Aorta (tissue), 5 donors: Measurements from ENCODE around the gene PLLP. TPM values are rescaled to one million over a fixed set of nuclear protein-coding genes. Genes with fewer than 3 reads are reported as not detected.
A peak's percentile ranks its signal among the peaks of the same experiment; 100 is the strongest.
"Not testable (repeated sequence)": the region's sequence is repeated elsewhere in the genome, so short reads cannot be mapped to it uniquely, and the experiment has no call there.

ENCODE experiments used
- ATAC-seq: fragments of 200-7000 bp; cut with Tn5 transposase; one replicate; pipeline ENCODE4 v1.9.1; 2022; ENCODE audit warnings: moderate library complexity; ENCODE audit not compliant: low FRiP score
- DNase-seq, 2 donors: peaks; one replicate each; pipeline ENCODE4 v3.0.0-alpha.2; 2020
- H3K27ac ChIP-seq, 2 donors: one replicate each; pipeline ENCODE4 v1.5.1; 2013; ENCODE audit warnings: low read length in 2 of 2, mild to moderate bottlenecking in 2 of 2, moderate library complexity in 2 of 2, control low read depth in 1 of 2, inconsistent platforms in 1 of 2, low read depth in 1 of 2
- H3K27me3 ChIP-seq, 2 donors: one replicate each; pipeline ENCODE4 v1.6.1; 2013; ENCODE audit warnings: control low read depth in 1 of 2, low read length in 1 of 2, mild to moderate bottlenecking in 1 of 2, moderate library complexity in 1 of 2; ENCODE audit not compliant: insufficient read depth in 2 of 2, control insufficient read depth in 1 of 2
- H3K36me3 ChIP-seq, 2 donors: one replicate each; pipeline ENCODE4 v1.6.1; 2013; ENCODE audit warnings: control low read depth in 1 of 2, low read length in 1 of 2, mild to moderate bottlenecking in 1 of 2; ENCODE audit not compliant: insufficient read depth in 2 of 2, control insufficient read depth in 1 of 2
- H3K4me1 ChIP-seq, 2 donors: one replicate each; pipeline ENCODE4 v1.6.1; 2013; ENCODE audit warnings: low read length in 2 of 2, control low read depth in 1 of 2, mild to moderate bottlenecking in 1 of 2, moderate library complexity in 1 of 2; ENCODE audit not compliant: insufficient read depth in 2 of 2, control insufficient read depth in 1 of 2
- H3K4me3 ChIP-seq, 2 donors: one replicate each; pipeline ENCODE4 v1.5.1; 2013; ENCODE audit warnings: low read length in 2 of 2, control low read depth in 1 of 2, mild to moderate bottlenecking in 1 of 2
- H3K9me3 ChIP-seq: one replicate; pipeline ENCODE4 v1.6.1; 2013; ENCODE audit warnings: mild to moderate bottlenecking, low read length; ENCODE audit not compliant: control insufficient read depth
- WGBS, 2 donors: extraction: QIAGEN DNeasy Blood & Tissue Kit; methylation state at CpG; one replicate each; pipeline ENCODE4 v1.1.7; 2013; 5-methylcytosine and 5-hydroxymethylcytosine counted together
- intact Hi-C, 2 donors: fragments of 100-400 bp; cut with DNase I; formaldehyde crosslinking; loops; one replicate each; pipeline versions ENCODE4 v1.14.2 to v1.15.0; 2022
- polyA plus RNA-seq, 2 donors: library from polyadenylated mRNA; stranded (reverse); fragments of 200-250 nt; gene quantifications; one replicate each; pipeline ENCODE4 v1.2.3, GENCODE V29; 2013
- total RNA-seq, 2 donors: library from RNA; stranded (reverse); fragmentation: NEBNext Ultra II Directional; extraction: Animal tissue kit (Norgen Biotek cat#: 25700); gene quantifications; one replicate each; pipeline ENCODE4 v1.2.1, GENCODE V29; 2021
- donor health status: healthy with polysubstance abuse.
- donor health status: Bipolar disorder and iron deficiency.
- donor health status: DM: no; HTN: no; CAD: no.
- donor health status: DM: no; HTN: no; CAD: no.
- donor health status: DM: yes; HTN: yes; CAD: no.

PLLP gene
- total and polyA plus RNA-seq, 4 donors, result 2.2 to 7.6 (median 2.8) TPM

DNA sequence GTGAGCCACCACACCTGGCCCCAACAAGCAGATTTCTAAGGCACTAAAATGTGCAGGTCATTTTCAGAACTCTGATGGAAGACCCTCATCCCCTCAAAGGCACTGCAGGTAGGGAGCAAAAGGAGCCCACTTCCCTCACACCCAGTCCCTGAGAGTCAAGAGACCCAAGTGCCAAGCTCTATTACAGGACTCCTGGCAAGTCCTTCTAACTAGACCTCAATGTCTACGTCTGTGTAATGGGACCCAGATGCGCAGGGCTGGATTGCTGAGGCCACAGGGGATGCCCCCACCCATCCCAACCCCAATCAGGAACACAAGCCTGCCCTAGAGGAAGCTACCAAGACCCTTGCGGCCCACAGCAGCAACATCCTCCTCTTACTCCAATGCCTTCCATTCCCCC lies 2.7 kb downstream of the PLLP start:
- H3K27me3 ChIP-seq, result no peaks in the 10 kb centered on the region
- no peak overlapping the region for H3K27ac ChIP-seq
- no peaks in the 10 kb centered on the region for H3K36me3 ChIP-seq
- WGBS, 2 donors, result 97% methylated on average over 3 of the region's 3 CpGs
- ATAC-seq (no peak), DNase-seq (peak in 1 of 2 donors; percentile 21)
- no peaks in the 10 kb centered on the region for H3K9me3 ChIP-seq
- intact Hi-C loops, result no loop called here
- no peak overlapping the region for H3K4me3 ChIP-seq
- H3K4me1 ChIP-seq, result no peaks in the 10 kb centered on the region

DNA sequence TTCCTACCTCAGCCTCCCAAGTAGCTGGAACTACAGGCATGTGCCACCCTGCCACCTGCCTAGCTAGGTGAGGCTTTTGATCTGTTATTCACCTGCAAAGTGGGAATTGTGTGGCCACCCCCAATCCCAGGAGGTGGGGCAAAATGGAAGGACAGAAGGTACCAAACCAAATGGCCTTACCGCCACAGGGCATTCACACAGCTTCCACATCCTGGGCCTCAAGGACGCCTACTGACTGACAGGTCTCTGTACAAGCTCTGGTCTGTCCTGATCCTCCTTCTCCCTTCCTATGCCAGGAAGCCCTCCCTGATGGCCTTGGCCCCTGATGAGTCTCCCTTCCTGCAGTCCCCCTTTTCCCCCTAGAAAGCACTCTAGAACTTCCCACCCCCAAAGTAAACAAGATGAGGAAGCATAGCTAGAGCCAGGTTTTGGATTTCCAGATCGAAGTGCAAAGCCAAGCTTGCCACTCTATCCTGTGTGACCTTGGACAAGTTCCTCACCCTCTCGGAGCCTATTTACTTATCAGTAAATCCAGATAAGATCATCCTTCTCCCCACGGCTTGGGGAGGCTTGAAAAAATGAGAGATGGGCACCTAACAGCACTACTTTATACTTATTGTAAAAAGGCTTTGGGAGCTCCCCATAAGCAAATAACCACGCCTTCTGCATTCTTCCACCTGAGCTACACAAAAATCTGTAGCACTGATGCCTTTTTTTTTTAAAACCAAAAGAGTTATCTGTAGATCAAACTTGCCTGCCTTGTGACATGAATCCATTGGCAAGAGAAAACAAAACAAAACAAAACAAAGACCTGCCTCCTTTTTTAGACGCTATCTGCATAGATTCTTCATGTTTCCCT lies 4.5 kb downstream of the PLLP start:
- Histone ChIP-seq H3K9me3 (no peaks in the 10 kb centered on the region), H3K27ac (no peak overlapping the region), H3K36me3 (no peaks in the 10 kb centered on the region), H3K4me3 (no peak overlapping the region), H3K27me3 (no peaks in the 10 kb centered on the region), H3K4me1 (no peaks in the 10 kb centered on the region)
- DNase-seq, result peak in 1 of 2 donors; percentile 32
- WGBS, 2 donors, result 63 to 64% methylated on average over 7 of the region's 7 CpGs
- ATAC-seq, result no peak
- intact Hi-C loops, result no loop called here

DNA sequence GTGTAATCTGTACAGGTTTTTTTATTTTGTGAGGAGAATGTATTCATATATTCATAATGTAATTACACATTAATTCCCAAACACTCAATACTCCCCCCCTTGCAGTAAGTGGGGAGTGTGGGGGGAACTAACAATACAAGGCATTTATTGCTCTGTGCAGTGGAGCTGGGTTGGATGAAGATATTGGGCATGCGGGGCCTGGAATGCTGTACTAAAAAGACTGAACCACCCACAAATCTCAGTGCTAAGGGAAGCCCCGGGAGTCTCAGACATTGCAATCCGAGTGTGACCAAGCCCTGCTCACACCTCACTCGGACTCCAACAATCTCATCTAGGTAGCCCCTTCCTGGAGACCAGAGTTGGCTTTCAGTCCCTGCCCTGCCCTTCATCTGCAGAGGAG lies 6.0 kb downstream of the PLLP start:
- no peak overlapping the region for H3K4me3 ChIP-seq
- H3K27me3 ChIP-seq, result no peaks in the 10 kb centered on the region
- no peaks in the 10 kb centered on the region for H3K4me1 ChIP-seq
- ATAC-seq (no peak), DNase-seq (peak in 1 of 2 donors; percentile 16)
- no peaks in the 10 kb centered on the region for H3K9me3 ChIP-seq
- 69 to 74% methylated on average over 4 of the region's 4 CpGs for WGBS, 2 donors
- no peak overlapping the region for H3K27ac ChIP-seq
- no peaks in the 10 kb centered on the region for H3K36me3 ChIP-seq
- intact Hi-C loops, result no loop called here

DNA sequence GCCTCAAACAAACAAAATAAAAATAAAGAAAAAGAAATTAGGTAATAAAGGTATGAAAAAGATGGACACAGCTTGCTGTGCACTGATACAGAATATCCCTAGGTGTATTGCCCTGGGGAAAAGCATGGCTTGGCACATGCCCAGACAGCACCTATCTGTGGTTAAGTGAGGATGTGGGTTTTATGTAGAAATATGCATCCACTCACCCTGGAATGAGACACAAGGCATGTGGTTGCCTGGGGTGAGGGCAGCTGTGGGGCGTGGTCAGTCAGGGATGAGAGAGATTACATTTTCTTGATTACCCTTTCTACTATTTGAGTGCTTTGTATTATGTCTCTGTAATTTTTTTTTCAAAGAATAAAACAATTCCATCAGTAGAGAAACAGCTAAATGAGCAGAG lies 6.9 kb downstream of the PLLP start:
- no peak for ATAC-seq
- Histone ChIP-seq H3K4me3 (no peak overlapping the region), H3K27ac (no peak overlapping the region), H3K9me3 (no peaks in the 10 kb centered on the region), H3K36me3 (no peaks in the 10 kb centered on the region), H3K4me1 (no peaks in the 10 kb centered on the region), H3K27me3 (no peaks in the 10 kb centered on the region)
- intact Hi-C loops, result no loop called here
- 88 to 92% methylated on average over 1 of the region's 1 CpG for WGBS, 2 donors
- peak in 1 of 2 donors; percentile 36 for DNase-seq

DNA sequence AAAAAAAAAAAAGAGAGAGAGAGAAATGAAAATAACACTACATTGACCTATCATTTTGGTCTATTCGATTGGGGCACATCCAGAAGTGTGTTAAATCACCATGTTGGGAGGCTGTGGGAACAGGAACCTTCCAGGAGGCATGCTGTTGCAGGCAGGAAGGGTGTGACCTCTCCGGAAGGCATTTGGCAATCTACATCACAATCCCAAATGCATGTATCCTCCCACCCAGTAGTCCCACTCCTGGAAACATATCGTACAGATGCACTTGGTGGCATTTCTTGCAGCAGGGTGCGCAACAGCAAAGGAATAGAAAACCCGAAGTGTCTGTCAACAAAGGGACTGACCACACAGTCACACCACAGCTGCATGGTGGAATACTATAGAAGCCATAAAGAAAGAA lies 7.9 kb downstream of the PLLP start:
- Histone ChIP-seq H3K4me3 (no peak overlapping the region), H3K36me3 (no peaks in the 10 kb centered on the region), H3K27ac (no peak overlapping the region), H3K4me1 (no peaks in the 10 kb centered on the region), H3K9me3 (no peaks in the 10 kb centered on the region), H3K27me3 (no peaks in the 10 kb centered on the region)
- ATAC-seq (peak; percentile 22), DNase-seq (peak in 1 of 2 donors; percentile 9)
- WGBS, 2 donors, result 76 to 77% methylated on average over 5 of the region's 5 CpGs
- intact Hi-C loops, result no loop called here

DNA sequence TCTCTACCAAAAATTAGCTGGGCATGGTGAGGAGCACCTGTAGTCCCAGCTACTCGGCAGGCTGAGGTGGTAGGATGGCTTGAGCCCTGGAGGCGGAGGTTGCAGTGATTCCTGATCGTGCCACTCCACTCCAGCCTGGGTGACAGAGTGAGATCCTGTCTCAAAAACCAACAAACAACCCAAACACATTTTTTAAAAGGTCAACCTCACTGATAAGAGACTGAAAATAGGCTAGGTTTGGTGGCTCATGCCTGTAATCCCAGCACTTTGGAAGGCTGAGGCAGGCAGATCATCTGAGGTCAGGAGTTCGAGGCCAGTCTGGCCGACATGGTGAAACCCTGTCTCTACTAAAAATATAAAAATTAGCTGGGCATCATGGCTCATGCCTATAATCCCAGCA lies 8.5 kb downstream of the PLLP start:
- H3K36me3 ChIP-seq, intact Hi-C loops, H3K4me3 ChIP-seq, DNase-seq, ATAC-seq, H3K27ac ChIP-seq, H3K9me3 ChIP-seq, H3K4me1 ChIP-seq, H3K27me3 ChIP-seq: not testable (repeated sequence)
- WGBS, 2 donors, result 75 to 77% methylated on average over 5 of the region's 5 CpGs

DNA sequence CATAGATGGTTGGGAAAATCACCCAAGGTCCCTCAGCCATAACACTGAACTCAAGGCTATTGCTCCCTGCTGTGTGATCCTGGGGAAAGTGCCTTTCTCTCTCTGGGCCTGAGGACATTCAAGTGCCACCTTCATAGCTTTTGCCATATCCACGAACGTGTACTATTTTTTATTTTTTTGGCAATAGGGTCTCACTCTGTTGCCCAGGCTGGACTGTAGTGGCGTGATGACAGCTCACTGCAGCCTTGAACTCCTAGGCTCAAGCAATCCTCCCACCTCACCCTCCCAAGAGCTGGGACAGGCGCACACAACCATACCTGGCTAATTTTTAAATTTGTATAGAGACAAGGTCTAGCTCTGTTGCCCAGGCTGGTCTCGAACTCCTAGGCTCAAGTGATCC lies 10.6 kb downstream of the PLLP start:
- ATAC-seq (no peak), DNase-seq (peak in 1 of 2 donors; percentile 17)
- H3K4me3 ChIP-seq, result no peak overlapping the region
- WGBS, 2 donors, result 82 to 89% methylated on average over 5 of the region's 5 CpGs
- no peaks in the 10 kb centered on the region for H3K4me1 ChIP-seq
- no peaks in the 10 kb centered on the region for H3K27me3 ChIP-seq
- H3K36me3 ChIP-seq, result no peaks in the 10 kb centered on the region
- intact Hi-C loops, result no loop called here
- H3K9me3 ChIP-seq, result no peaks in the 10 kb centered on the region
- H3K27ac ChIP-seq, result no peak overlapping the region

DNA sequence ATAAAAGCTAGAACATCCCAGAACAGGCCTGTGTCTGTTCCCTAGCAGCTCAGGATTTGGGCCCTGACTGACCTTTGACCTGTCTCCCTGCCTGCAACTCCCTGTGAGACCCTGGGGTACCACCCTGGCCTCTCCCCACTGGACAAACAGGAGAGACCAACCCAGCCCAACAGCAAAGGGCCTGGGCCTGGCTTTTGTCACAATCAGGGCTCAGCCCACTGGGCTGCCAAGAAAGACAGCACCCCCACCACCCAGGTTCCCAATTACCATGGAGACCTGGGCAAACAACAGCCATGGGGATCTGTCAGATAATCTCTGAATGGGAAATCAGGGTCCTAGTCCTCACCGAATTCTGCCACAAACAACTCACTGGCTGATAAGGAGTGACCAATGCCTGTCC lies 11.1 kb downstream of the PLLP start:
- Histone ChIP-seq H3K27me3 (no peaks in the 10 kb centered on the region), H3K36me3 (no peaks in the 10 kb centered on the region), H3K4me3 (no peak overlapping the region), H3K27ac (no peak overlapping the region), H3K9me3 (no peaks in the 10 kb centered on the region), H3K4me1 (no peaks in the 10 kb centered on the region)
- DNase-seq, result peak in 1 of 2 donors; percentile 53
- 58 to 67% methylated on average over 1 of the region's 1 CpG for WGBS, 2 donors
- no peak for ATAC-seq
- intact Hi-C loops, result no loop called here

DNA sequence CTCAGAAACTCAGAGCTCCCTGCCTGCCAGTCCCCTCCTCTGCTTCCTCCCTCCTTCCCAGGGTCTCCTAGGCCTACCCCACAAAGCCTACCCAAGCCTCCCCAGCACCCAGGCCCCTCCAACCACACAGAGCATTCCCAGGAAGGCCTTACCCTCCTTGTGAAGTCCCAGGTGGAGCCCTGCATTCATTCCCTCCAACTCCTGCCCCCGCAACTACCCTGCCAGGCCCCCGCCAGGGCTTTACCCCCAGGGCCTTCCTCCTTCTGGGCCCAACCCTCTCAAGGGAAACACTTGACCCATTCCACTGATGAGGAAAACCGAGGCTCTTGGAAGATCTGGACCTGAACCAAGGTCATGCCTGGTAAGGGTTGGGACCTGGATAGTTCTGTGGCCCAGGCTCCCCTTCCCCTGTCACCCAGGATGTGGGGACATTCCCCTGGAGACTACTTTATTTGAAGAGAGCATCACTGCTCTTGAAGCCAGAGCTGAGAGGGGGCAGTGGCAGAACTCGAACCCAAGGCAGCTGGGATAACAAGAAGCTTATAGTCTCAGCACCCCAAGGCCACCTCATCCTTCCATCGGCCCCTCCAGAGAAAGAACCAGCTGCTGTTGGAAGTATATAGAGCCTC lies 12.5 kb downstream of the PLLP start:
- Histone ChIP-seq H3K4me3 (no peak overlapping the region), H3K27ac (no peak overlapping the region), H3K36me3 (no peaks in the 10 kb centered on the region), H3K9me3 (no peaks in the 10 kb centered on the region), H3K4me1 (no peaks in the 10 kb centered on the region), H3K27me3 (no peaks in the 10 kb centered on the region)
- ATAC-seq, result no peak
- WGBS, 2 donors, result 82 to 92% methylated on average over 5 of the region's 5 CpGs
- intact Hi-C loops, result no loop called here
- DNase-seq, result peak in 1 of 2 donors; percentile 42
